SJSA1 (cell line): Measurements from ENCODE around the gene B3GAT1. TPM values are rescaled to one million over a fixed set of nuclear protein-coding genes. Genes with fewer than 3 reads are reported as not detected.

Source experiments
- DNase-seq, 2 experiments: peaks; one replicate each; pipeline ENCODE4 v3.0.0-alpha.2; 2015 to 2020; ENCODE audit warnings: low spot score in 2 of 2, low read depth in 1 of 2
- H3K27ac ChIP-seq: fragments of 250-450 bp; sonication (Bioruptor Pico); 2 replicates; pipeline ENCODE4 v1.5.1; 2020; ENCODE audit warnings: mild to moderate bottlenecking, moderate library complexity
- H3K27me3 ChIP-seq: fragments of 250-450 bp; sonication (Bioruptor Pico); replicated peaks from 2 replicates; pipeline ENCODE4 v1.5.1; 2020; ENCODE audit warnings: mild to moderate bottlenecking, moderate library complexity
- H3K36me3 ChIP-seq: fragments of 250-450 bp; sonication (Bioruptor Pico); 2 replicates; pipeline ENCODE4 v1.5.1; 2020; ENCODE audit warnings: mild to moderate bottlenecking
- H3K4me1 ChIP-seq: fragments of 250-450 bp; sonication (Bioruptor Pico); replicated peaks from 2 replicates; pipeline ENCODE4 v1.6.1; 2021; ENCODE audit warnings: mild to moderate bottlenecking
- H3K4me3 ChIP-seq: fragments of 250-450 bp; sonication (Bioruptor Pico); 2 replicates; pipeline ENCODE4 v1.5.1; 2020; ENCODE audit warnings: mild to moderate bottlenecking
- H3K9me3 ChIP-seq: fragments of 250-450 bp; sonication (Bioruptor Pico); replicated peaks from 2 replicates; pipeline ENCODE4 v1.5.1; 2020; ENCODE audit warnings: mild to moderate bottlenecking
- total RNA-seq: library from RNA; depleted of rRNA; stranded (reverse); fragments of >200 nt; shearing (Covaris generic); gene quantifications from 2 replicates; pipeline ENCODE4 v1.2.3, GENCODE V29; 2014

B3GAT1 gene
- total RNA-seq, 1 experiment from 2014 or later: not detected

DNA sequence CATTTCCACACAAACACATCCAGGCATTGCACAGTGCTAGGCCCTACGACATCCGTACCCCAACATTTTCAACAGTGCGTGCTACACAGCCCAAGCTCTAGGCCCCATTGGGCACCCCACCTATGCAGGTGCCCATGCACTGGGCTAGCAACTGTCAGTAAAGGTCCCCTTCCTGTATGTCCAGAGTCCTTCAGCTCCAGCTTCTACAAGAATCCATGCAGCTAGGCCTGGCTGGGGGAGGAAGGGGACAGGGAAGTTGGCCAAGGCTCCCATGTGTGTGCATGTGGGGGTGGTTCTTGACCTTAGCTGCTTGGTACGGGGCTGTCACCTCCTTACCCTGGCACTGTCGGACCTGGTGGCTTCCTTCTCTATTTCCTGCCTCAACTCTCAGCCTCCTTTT is 1.3 kb downstream of the B3GAT1 start:
- no peak for DNase-seq
- H3K4me1 ChIP-seq: no peaks in the 10 kb centered on the region
- no peaks in the 10 kb centered on the region for H3K36me3 ChIP-seq
- no peaks in the 10 kb centered on the region for H3K9me3 ChIP-seq
- H3K4me3 ChIP-seq: no peak overlapping the region
- peaks cover 12% of the 10 kb centered on the region; the same call in 1 of the 2 replicates for H3K27me3 ChIP-seq
- no peak overlapping the region for H3K27ac ChIP-seq

- H3K36me3 ChIP-seq: no peaks in the 10 kb centered on the region
- H3K9me3 ChIP-seq: no peaks in the 10 kb centered on the region
- no peaks in the 10 kb centered on the region for H3K4me1 ChIP-seq
- H3K27me3 ChIP-seq: peaks cover 12% of the 10 kb centered on the region; the same call in 1 of the 2 replicates
- no peak overlapping the region for H3K27ac ChIP-seq
- no peak for DNase-seq
- H3K4me3 ChIP-seq: no peak overlapping the region
These were observed 2.3 kb downstream of the B3GAT1 start for GRCh38 chr11:134409552-134410429.

DNA sequence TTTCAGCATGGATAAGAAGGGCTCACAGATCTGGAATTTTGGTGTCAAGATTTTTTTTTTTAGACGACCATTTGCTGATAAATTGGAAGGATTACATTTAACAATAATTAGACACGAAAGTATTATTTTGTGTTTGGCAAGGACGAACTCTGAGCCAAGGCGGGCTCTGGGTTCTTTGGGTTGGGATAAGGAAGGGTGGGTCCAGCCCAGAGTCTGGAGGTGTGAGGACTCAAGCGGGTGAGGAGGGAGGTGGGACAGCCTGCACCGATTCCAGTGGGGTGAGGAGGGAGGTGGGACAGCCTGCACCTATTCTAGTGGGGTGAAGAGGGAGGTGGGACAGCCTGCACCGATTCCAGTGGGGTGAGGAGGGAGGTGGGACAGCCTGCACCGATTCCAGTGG is 4.1 kb downstream of the B3GAT1 start:
- H3K27me3 ChIP-seq: peaks cover 8% of the 10 kb centered on the region; the same call in 1 of the 2 replicates
- no peaks in the 10 kb centered on the region for H3K36me3 ChIP-seq
- H3K27ac ChIP-seq: no peak overlapping the region
- DNase-seq: no peak
- no peaks in the 10 kb centered on the region for H3K4me1 ChIP-seq
- H3K4me3 ChIP-seq: no peak overlapping the region
- no peaks in the 10 kb centered on the region for H3K9me3 ChIP-seq

- H3K9me3 ChIP-seq: no peaks in the 10 kb centered on the region
- no peaks in the 10 kb centered on the region for H3K4me1 ChIP-seq
- no peak overlapping the region for H3K4me3 ChIP-seq
- no peak for DNase-seq
- H3K27me3 ChIP-seq: peaks cover 8% of the 10 kb centered on the region; the same call in 1 of the 2 replicates
- no peaks in the 10 kb centered on the region for H3K36me3 ChIP-seq
- no peak overlapping the region for H3K27ac ChIP-seq
These were observed 4.7 kb downstream of the B3GAT1 start for GRCh38 chr11:134407321-134407828.

DNA sequence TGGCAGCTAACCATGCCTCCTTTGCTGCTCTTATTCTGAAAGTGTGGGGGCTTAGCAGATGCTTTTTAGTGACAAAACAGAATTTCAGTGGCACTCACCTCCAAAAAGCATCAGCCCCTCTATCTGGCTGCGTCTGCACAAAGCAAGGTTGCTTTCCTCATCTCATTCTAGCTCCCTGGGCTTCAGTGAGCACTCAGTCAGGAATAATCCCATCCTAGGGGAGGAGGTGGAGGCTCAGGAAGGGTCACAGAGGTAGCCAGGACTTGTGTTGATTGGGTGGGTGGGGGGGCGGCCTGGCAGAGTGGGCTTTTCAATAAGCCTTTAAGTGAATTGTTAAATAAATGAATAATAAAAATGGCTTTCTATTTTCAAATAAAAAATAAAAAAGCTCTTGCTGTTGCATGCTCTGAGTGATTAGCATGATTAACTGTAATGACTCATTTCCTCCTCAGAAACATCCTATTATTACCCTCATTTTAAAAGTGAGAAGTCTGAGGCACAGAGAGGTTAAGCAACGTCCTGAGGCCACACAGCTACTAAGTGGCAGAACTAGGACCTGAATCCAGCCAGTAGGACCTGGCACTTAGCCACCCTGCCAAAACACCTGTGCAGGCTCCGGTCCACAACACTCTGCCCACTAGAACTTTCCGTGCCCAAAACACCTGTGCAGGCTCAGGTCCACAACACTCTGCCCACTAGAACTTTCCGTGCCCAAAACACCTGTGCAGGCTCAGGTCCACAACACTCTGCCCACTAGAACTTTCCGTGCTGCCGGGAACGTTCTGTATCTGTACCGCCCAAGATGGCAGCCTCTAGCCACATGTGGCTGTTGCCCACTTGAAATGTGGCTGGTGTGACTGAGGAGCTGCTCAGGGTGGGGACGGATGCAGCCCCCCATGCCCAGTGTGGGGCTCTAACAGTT is 5.5 kb downstream of the B3GAT1 start:
- Histone ChIP-seq H3K9me3 (no peaks in the 10 kb centered on the region), H3K27me3 (peaks cover 7% of the 10 kb centered on the region; the same call in 1 of the 2 replicates), H3K27ac (no peak overlapping the region), H3K36me3 (no peaks in the 10 kb centered on the region), H3K4me3 (no peak overlapping the region), H3K4me1 (no peaks in the 10 kb centered on the region)
- DNase-seq: no peak

- no peak for DNase-seq
- H3K27me3 ChIP-seq: 0 out of 2 replicates have a peak, but pooled peaks cover 1% of the 10 kb centered on the region
These were observed 6.2 kb downstream of the B3GAT1 start for GRCh38 chr11:134405841-134406240.

GRCh38 chr11:134405436-134405835 is 6.6 kb downstream of the B3GAT1 start:
- Histone ChIP-seq H3K36me3 (no peaks in the 10 kb centered on the region), H3K9me3 (no peaks in the 10 kb centered on the region), H3K27me3 (no peaks in the 10 kb centered on the region), H3K4me3 (no peak overlapping the region), H3K4me1 (no peaks in the 10 kb centered on the region), H3K27ac (no peak overlapping the region)
- no peak for DNase-seq

More at GRCh38 chr11:134405841-134406240, 6.2 kb downstream of the B3GAT1 start:
- H3K36me3 ChIP-seq: no peaks in the 10 kb centered on the region
- no peaks in the 10 kb centered on the region for H3K9me3 ChIP-seq
- no peak overlapping the region for H3K27ac ChIP-seq
- no peaks in the 10 kb centered on the region for H3K4me1 ChIP-seq
- no peak overlapping the region for H3K4me3 ChIP-seq

DNA sequence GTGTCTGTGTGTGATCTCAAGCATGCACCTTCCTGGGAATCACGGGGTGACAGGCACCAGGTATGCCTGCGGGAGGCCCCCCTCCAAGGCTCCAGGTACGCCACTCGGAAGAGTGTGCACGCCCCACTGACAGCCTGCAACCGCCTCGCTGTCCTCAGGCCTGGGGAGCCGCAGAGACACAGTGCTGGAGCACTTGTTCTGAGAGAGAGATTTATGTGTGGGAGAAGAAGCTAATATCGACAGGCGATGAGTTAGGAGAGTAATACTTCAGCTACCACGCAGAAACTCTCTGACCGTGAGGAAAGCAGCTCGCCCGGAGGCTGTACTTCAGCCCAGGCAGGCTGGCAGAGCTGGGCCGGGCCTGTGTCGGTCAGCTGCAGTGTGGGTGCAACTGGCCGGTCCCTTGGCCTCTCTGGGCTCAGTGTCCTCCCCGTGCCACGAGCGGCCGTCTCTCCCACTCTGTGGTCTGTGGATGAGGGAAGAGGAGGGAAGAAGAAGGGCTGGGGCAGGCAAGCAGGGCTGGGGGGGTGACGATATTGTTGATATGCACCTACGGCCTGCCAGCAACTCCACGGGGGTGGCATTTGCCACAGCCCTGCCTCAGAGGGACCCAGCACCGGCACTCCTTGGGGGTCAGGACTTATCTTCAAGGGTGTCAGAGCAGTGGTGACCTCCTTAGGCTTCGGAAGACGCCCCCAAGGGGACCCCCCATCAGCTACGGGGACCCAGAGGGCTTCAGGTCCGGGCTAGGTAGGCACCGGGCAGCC is 7.3 kb downstream of the B3GAT1 start:
- H3K27ac ChIP-seq: no peak overlapping the region
- no peaks in the 10 kb centered on the region for H3K9me3 ChIP-seq
- H3K4me1 ChIP-seq: no peaks in the 10 kb centered on the region
- H3K36me3 ChIP-seq: no peaks in the 10 kb centered on the region
- H3K27me3 ChIP-seq: no peaks in the 10 kb centered on the region
- H3K4me3 ChIP-seq: no peak overlapping the region
- DNase-seq: no peak

GRCh38 chr11:134402910-134403309 is 9.1 kb downstream of the B3GAT1 start:
- Histone ChIP-seq H3K36me3 (no peaks in the 10 kb centered on the region), H3K27me3 (no peaks in the 10 kb centered on the region), H3K9me3 (no peaks in the 10 kb centered on the region), H3K4me1 (no peaks in the 10 kb centered on the region), H3K27ac (no peak overlapping the region), H3K4me3 (no peak overlapping the region)
- no peak for DNase-seq

GRCh38 chr11:134401825-134402809 is 9.9 kb downstream of the B3GAT1 start:
- Histone ChIP-seq H3K4me3 (no peak overlapping the region), H3K27me3 (no peaks in the 10 kb centered on the region), H3K27ac (no peak overlapping the region), H3K36me3 (no peaks in the 10 kb centered on the region), H3K4me1 (no peaks in the 10 kb centered on the region), H3K9me3 (no peaks in the 10 kb centered on the region)
- no peak for DNase-seq

- H3K36me3 ChIP-seq: no peaks in the 10 kb centered on the region
- H3K27me3 ChIP-seq: no peaks in the 10 kb centered on the region
- H3K4me3 ChIP-seq: no peak overlapping the region
- H3K9me3 ChIP-seq: no peaks in the 10 kb centered on the region
- no peak for DNase-seq
- H3K27ac ChIP-seq: no peak overlapping the region
- H3K4me1 ChIP-seq: no peaks in the 10 kb centered on the region
These were observed 12.0 kb downstream of the B3GAT1 start for GRCh38 chr11:134399996-134400395.

DNA sequence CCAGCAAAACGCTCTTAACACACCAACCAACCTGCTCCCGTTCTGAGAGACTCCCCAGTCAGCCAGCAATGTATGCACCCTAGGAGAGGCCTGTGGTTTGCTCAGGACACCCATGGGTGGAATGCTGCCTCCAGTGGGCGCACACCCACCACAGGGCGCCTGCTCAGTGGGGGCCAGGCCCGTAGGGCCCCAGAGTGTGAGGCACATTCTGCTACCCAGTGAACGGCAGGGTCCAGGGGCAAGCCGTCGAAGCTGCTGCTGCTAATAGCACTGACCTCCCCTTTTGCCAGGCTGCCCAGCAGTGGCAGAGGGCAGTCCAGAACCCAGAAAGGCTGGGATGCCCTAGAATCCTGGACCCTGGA is 12.8 kb downstream of the B3GAT1 start:
- DNase-seq: no peak
- no peak overlapping the region for H3K27ac ChIP-seq
- no peaks in the 10 kb centered on the region for H3K36me3 ChIP-seq
- no peak overlapping the region for H3K4me3 ChIP-seq
- no peaks in the 10 kb centered on the region for H3K27me3 ChIP-seq
- H3K4me1 ChIP-seq: no peaks in the 10 kb centered on the region
- H3K9me3 ChIP-seq: no peaks in the 10 kb centered on the region
